ENCODE results near the gene AXL. TPM values are rescaled to one million over a fixed set of nuclear protein-coding genes. Genes with fewer than 3 reads are reported as not detected.

Gene AXL
- total and polyA plus RNA-seq, 2 donors (not counting 3 experiments of a cell fraction or from before 2014, with no cell fraction given), result 86.9 to 172 TPM

GRCh38 chr19:41248895-41249294 is 29.9 kb downstream of the AXL start:
- FAIRE-seq, result no peak
- POLR2A ChIA-PET, result no interaction called here

More at GRCh38 chr19:41248895-41249294, 29.9 kb downstream of the AXL start:
- Histone ChIP-seq H3K27me3 (ENCODE audit: control insufficient read depth in 2 of 2, insufficient read depth in 2 of 2, low read length in 2 of 2) (no peaks in the 10 kb centered on the region), H3K79me2 (ENCODE audit: control insufficient read depth, insufficient read depth, low read length) (peaks cover 4% of the 10 kb centered on the region), H3K9me3 (replicated peaks; ENCODE audit: control insufficient read depth, insufficient read depth, low read length) (no peaks in the 10 kb centered on the region), H3K4me3 (replicated peaks in 1 of 3; ENCODE audit: insufficient read depth in 1 of 3, low read depth in 1 of 3, low read length in 3 of 3) (no peak overlapping the region), H3K4me2 (ENCODE audit: insufficient read depth, low read length) (no peak overlapping the region), H3K9me1 (replicated peaks; ENCODE audit: control insufficient read depth, extremely low read depth, insufficient read depth, low read length) (no peaks in the 10 kb centered on the region), H3K36me3 (ENCODE audit: control insufficient read depth in 2 of 2, extremely low read depth in 1 of 2, insufficient read depth in 2 of 2, low read length in 2 of 2) (peaks cover 19 to 37% of the 10 kb centered on the region in 2 experiments), H3K27ac (ENCODE audit: insufficient read depth, low read depth, low read length) (no peak overlapping the region), H2AFZ (ENCODE audit: low read depth, low read length) (no peak overlapping the region), H3K9ac (replicated peaks; ENCODE audit: extremely low read depth, insufficient read depth, low read length) (no peak overlapping the region), H4K20me1 (replicated peaks; ENCODE audit: control insufficient read depth, extremely low read depth, insufficient read depth, low read length) (no peaks in the 10 kb centered on the region), H3K4me1 (ENCODE audit: control insufficient read depth, extremely low read depth, insufficient read depth, low read length) (no peaks in the 10 kb centered on the region)
- CTCF ChIA-PET, result interaction anchor here (0.8 to 3.9 kb wide), 5 partner anchors 10 to 45 kb away, joined by 3 to 14 read pairs (median 7); partner anchors contain the start of gene HNRNPUL1
- no TSS peak for BruUV-seq (replicated peaks)
- dilution Hi-C loops (cut with MboI; ENCODE audit: extremely low pct_ligation_motif_present, low sequenced_read_pairs), result no loop called here
- TF ChIP-seq POLR2A (IDR thresholded peaks at IDR 0.05; ENCODE audit: low read depth, low read length) (no peak), FOS (IDR thresholded peaks at IDR 0.05; ENCODE audit: borderline replicate concordance, insufficient read depth, low read length) (no peak), MAX (IDR thresholded peaks at IDR 0.05; ENCODE audit: insufficient read depth, insufficient read length) (no peak), JUN (IDR thresholded peaks at IDR 0.05; ENCODE audit: borderline replicate concordance, insufficient read depth, insufficient read length, low read depth) (no peak), CTCF (IDR thresholded peaks at IDR 0.05; ENCODE audit: extremely low read depth in 1 of 2, insufficient read depth in 1 of 2, low read depth in 1 of 2, low read length in 2 of 2) (no peak), MYC (IDR thresholded peaks at IDR 0.05; ENCODE audit: low read depth, low read length) (no peak), GATA2 (IDR thresholded peaks at IDR 0.05; ENCODE audit: insufficient read depth, insufficient read length, low read depth, low read length) (no peak), EZH2 (IDR thresholded peaks at IDR 0.05; ENCODE audit: borderline replicate concordance, low read depth, low read length, severe bottlenecking) (no peak), POLR2AphosphoS5 (IDR thresholded peaks at IDR 0.05; ENCODE audit: insufficient read depth, low read depth, low read length) (no peak)
- no peak for DNase-seq (ENCODE audit: low read depth, low spot score)
- intact Hi-C loops (cut with micrococcal nuclease), result no loop called here

Measured in endothelial cell of umbilical vein (primary cell).